ENCODE measurements around the gene METTL9.
"Not testable (repeated sequence)": the region's sequence is repeated elsewhere in the genome, so short reads cannot be mapped to it uniquely, and the experiment has no call there.

The METTL9 gene

DNA sequence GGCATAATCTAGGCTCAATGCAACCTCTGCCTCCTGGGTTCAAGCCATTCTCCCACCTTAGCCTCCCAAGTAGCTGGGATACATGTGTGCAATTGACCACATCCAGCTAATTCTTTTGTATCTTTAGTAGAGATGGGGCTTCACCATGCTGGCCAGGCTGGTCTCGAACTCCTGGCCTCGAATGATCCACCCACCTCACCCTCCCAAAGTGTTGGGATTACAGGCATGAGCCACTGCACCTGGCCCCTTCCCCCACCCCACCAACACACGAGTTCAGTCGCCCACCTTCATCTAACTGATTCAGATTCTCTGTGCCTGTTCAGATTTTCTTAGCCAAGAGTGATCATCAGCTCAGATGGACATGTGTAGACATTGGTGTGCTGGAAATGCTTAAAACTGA lies 25.0 kb upstream of the METTL9 start:
- no peak for DNase-seq

DNA sequence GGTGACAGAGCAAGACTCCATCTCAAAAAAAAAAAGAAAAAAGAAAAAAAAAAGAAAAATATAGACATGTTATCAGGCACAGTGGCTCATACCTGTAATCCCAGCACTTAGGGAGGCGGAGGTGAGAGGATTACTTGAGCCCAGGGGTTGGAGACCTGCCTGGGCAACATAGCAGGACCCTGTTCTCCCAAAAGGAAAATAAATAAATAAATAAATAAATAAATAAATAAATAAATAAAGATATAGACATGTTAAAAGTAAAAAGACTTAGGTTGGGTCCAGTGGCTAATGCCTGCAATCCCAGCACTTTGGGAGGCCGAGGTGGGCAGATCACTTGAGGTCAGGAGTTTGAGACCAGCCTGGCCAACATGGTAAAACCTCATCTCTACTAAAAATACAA lies 23.1 kb upstream of the METTL9 start:
- not testable (repeated sequence) for DNase-seq

DNA sequence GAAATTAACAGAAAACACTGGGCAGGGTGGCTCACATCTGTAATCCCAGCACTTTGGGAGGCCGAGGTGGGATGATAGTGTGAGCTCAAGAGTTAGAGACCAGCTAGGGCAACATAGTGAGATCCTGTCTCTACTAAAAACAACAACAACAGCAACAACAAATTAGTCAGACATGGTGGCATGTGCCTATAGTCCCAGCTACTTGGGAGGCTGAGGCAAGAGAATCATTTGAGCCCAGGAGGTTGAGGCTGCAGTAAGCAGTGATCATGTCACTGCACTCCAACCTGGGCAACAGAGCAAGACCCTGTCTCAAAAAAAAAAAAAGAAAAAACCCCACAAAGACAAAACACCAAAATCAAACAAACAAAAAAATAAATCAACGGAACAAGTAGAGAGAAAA lies 21.9 kb upstream of the METTL9 start:
- DNase-seq: not testable (repeated sequence)

DNA sequence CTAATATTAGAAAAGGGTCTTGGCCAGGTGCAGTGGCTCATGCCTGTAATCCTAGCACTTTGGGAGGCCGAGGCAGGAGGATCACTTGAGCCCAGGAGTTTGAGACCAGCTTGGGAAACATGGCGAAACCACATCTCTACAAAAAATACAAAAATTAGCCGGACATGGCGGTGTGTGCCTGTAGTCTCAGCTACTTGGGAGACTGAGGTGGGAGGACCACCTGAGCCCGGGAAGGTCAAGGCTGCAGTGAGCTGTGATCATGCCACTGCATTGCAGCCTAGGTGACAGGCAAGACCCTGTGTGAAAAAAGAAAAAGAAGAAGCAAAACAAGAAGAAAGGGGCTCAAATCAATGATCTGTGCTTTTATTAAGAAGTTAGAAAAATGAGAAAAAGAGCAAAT lies 21.1 kb upstream of the METTL9 start:
- not testable (repeated sequence) for DNase-seq

DNA sequence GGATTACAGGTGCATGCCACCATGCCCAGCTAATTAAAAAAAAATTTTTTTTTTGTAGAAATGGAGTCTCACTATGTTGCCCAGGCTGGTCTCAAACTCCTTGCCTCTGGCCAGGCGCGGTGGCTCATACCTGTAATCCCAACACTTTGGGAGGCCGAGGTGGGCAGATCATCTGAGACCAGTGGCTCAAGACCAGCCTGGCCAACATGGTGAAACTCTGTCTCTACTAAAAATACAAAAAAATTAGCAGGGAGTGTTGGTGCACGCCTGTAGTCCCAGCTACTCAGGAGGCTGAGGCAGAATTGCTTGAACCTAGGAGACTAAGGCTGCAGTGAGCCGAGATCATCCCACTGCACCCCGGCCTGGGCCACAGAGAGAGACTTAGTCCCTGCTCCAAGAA lies 19.2 kb upstream of the METTL9 start:
- not testable (repeated sequence) for DNase-seq

DNA sequence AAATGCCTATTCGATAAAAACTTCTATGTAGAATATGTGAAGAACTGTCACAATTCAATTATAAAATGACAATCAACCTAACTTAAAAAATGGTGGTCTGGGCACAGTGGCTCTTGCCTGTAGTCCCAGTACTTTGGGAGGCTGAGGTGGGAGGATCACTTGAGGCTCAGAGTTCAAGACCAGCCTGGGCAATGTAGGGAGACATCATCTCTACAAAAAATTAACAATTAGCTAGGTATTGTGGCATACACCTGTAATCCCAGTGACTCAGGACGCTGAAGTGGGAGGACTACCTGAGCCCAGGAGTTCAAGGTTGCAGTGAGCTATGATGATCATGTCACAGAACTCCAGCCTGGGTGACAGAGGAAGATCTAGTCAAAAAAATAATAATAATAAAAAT lies 18.6 kb upstream of the METTL9 start:
- no peak for DNase-seq

DNA sequence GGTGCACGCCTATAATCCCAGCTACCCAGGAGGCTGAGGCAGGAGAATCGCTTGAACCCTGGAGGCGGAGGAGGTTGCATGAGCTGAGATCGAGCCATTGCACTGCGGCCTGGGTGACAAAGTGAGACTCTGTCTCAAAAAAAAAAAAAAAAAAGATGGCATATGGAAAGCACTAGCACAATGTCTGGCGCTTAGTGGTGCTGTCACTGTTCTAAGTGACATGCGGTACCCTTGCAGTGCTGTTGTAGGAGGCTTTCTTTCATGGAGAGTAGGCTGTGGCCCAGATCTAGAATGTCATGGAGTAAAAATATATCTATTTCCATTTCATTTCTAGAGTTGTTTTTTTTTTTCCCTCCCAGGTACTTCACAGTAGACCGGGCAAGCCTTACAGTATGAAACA lies 14.6 kb upstream of the METTL9 start:
- DNase-seq: no peak

DNA sequence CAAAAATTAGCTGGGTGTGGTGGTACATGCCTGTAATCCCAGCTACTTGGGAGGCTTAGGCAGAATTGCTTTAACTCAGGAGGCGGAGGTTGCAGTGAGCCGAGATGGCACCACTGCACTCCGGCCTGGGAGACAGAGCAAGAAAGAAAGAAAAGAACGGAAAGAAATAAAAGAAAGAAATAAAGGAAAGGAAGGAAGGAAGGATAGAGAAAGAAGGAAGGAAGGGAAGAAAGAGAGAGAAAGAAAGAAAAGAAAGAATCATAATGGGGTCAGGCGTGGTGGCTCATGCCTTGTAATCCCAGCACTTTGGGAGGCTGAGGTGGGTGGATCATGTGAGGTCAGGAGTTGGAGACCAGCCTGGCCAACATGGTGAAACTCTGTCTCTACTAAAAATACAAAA lies 10.8 kb upstream of the METTL9 start:
- not testable (repeated sequence) for DNase-seq

DNA sequence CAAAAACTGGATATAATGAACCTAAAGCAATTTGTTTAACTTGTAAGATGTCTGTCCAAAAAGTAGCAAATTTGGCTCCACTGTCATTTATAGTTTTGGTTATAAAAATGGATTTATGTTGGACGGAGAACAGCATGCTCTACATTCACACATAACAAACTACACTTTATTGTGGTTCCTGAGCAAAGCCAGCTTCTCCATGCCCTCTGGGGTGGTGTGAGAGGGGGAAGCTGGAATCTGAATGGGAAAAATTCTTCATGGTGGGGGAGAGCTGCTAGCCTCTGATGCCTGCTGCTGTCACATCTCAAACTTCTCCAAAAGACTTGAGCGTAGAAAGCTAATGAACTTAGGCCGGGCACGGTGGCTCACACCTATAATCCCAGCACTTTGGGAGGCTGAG lies 9.8 kb upstream of the METTL9 start:
- no peak for DNase-seq

DNA sequence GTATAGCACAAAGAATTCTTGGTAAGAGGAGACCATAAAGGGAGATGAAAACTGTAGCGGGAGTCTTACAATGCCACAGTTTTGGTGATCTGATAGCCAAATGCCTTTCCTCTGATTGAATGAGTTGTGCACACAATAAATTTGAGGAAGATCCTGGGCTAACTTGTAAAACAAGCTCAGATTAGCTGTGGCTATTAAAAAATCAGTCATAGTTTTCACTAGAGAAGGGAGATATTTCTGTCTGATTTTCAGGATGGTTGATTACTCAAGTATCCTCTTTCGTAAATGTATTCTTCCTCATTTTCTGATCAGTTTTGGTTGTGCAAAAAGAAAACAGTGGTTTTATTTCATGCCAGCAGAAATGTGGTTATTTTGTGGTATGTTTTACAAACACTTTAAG lies 9.1 kb upstream of the METTL9 start:
- DNase-seq: no peak

DNA sequence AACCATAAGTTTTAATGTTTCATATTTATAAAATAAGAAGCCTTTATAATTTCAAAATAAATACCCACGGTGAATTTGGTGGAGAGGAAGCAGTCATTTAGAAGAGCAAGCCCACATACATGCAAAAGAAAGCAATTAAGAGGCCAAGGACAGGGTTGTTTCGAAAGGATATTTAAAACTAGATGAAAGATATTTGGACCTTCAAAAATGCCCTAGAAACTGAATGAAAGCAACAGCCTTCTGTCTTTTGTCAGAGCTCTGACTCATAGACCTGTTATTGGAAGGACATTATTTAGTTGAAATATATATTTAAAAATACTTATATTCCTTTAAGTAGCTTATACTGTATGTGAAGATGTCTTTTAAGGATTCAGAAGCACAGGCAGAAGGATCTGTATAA lies 8.6 kb upstream of the METTL9 start:
- no peak for DNase-seq

DNA sequence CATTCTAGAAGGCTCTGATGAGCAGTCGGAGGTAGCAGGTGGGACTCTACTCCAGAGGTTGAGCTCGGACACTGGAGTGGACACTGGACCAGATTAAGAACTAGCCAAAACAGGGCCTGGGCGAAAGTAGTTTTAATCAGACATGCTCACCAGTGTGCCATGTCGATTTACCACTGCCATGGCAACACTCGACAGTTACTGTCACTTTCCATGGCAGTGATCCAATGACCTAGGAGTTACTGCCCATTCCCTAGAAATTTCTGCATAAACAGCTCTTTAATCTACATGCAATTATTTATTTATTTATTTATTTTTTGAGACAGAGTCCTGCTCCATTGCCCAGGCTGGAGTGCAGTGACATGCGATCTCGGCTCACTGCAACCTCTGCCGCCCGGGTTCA lies 7.2 kb upstream of the METTL9 start:
- no peak for DNase-seq

DNA sequence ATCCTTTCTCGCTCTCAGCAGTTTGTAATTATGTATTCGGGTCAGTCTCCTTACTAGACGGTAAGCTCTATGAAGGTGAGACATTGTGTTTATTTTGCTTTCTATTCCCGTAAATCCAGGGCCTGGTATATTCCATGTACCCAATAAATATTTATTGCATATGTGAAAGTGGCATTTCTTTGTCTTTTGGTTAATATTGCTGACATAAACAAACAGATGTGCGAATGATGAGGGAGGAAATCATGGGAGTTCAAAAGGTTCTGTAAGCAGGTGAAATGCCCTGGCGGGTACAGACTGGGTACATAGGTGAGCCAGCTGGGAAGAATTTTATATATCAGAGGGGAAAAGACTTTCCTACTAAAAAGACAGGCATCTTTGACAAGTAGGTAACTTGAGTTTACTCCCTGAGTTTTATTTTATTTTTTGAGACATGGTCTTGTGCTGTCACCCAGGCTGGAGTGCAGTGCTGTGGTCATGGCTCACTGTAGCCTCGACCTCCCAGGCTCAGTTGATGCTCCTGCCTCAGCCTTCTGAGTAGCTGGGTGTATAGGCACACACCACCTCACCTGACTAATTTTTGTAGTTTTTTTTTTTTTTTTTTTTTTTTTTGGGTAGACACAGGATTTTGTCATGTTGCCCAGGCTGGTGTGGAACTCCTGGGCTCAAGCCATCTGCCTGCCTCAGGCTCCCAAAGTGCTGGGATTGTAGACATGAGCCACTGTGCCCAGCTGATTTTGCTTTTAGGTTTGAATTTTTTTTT lies 5.7 kb upstream of the METTL9 start:
- DNase-seq: no peak

DNA sequence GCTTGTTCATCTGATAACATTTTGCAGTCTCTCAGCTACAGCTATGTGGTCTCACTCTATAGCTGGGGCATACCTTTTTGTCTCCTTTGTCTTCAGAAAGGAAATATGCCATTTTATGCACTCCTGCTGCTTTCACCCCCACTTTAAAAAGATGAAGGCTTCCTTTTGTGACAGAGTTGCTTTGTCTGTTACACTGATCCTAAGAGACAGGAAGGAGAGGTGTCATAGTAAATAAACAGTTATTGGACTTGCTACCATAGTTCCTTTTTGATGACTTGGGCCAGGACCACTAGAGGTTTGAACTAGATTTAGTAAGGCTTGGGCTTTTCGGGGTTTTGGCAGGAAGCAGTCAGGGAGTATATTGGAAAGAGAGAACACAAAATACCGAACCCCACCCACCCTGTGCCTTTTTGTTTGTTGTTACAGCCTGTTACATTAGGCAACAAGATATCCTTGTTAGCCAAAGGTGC lies 1.8 kb upstream of the METTL9 start:
- DNase-seq: no peak

DNA sequence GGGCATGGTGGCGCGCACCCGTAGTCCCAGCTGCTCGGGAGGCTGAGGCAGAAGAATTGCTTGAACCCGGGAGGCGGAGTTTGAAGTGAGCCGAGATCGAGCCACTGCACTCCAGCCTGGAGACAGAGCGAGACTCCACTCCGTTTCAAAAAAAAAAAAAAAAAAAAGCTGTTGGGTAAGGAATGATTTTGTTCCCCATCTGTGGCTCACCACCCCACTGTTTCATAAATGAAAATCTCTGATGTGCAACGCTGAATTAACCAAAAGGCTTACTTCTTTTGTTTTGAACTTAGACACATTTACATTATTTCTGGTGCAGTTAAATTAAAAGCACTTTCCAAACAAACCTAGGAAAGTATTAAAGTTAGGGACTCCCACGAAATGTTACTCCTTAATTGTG lies 1.2 kb upstream of the METTL9 start:
- DNase-seq: no peak

DNA sequence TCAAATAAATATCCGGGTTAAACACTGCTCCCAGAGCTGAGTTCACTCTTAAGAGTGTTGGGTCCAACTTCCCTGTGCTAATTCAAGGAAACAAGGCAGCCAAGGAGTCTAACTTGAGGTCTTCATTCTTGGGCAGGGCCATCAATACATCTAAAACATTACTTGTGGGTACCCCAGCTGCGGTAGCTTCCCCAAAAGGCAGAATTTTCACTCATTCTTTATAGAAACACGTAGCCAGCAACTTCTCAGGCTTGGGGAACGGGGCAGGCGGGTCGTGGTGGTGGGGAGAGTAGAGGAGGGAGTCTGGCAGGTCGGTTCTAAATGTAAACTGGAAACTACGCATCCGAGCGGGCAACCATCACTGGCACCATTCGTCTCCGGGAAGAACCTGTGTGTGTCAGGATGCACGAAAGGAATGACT lies 666 bp upstream of the METTL9 start:
- DNase-seq: no peak

DNA sequence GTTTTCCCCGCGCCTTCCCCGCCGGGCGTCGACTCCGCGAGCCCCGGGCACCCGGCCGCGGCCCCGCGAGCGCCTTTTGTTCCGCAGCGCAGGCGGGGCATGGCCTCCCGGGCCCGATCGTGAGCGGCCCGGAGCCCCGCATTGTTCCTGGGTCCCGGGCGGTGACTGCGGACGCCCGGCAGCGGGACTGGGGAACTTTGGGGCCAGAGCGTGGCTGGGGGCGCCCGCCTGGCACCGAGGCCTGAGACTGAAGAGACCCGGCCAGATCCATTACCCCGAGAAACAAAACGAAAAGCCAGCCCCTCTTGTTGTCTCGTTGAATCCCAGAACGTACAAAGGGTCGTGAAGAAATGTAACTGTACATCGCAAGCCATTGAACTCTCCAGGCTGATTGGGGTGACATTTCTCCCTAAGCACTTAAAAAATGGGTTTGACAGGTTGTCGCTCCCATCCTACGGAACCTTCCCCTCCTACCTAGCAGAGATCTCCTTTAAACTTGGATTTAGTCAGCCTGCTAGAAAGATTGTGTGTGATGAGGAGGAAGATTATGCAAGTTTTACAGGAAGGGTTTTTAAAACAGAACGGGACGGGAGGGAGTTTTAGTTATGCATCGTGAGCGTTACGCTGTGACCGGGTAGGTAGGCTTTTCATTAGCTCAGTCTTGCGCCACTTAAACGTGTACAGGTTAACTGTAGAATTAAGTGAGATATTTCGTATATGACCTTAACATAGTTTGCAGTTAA lies 825 bp downstream of the METTL9 start:
- no peak for DNase-seq

DNA sequence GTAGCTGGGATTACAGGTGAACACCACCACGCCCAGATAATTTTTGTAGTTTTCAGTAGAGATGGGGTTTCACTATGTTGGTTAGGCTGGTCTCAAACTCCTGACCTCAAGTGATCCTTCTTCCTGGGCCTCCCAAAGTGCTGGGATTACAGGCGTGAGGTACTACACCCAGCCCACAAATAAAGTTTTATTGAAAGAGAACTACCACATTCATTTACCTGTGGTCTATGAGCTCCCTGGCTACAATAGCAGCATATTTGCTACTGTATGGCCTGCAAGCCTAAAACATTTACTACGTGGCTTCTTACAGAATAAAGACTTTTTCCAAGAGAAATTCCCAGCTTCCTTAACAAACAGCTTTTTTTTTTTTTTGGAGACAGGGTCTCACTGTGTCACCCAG lies 3.4 kb downstream of the METTL9 start:
- DNase-seq: no peak

DNA sequence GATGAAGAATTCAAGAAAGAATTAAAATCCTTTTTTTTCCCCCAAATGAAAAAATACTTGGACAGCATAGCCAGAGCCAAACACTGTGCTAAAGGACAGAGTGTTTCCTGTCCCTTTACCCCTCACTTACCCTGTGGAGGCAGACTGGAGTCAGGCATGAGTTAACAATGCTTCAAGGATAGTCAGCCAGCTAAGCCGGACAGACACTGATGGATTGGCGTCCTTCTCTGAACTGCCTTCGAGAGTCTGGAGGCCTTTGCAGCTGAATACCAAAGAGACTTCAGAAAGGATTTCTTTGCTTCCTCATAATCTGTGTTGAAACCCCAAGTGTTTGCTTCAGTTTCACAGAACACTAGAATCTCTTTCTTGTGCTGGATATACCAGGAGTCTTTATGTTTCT lies 4.6 kb downstream of the METTL9 start:
- no peak for DNase-seq

DNA sequence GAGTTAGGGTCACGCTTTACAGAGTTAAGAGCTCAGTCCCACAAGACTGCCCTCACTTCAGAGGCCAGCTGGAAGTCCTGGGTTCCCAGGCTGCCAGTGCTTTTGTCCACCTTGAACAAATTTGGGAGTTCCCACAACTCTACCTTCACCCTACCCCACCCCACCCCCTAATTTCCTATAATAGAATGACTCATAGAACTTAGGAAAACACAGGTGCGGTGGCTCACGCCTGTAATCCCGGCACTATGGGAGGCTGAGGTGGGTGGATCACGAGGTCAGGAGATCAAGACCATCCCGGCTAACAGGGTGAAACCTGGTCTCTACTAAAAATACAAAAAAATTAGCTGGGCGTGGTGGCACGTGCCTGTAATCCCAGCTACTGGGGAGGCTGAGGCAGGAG lies 6.5 kb downstream of the METTL9 start:
- not testable (repeated sequence) for DNase-seq

DNA sequence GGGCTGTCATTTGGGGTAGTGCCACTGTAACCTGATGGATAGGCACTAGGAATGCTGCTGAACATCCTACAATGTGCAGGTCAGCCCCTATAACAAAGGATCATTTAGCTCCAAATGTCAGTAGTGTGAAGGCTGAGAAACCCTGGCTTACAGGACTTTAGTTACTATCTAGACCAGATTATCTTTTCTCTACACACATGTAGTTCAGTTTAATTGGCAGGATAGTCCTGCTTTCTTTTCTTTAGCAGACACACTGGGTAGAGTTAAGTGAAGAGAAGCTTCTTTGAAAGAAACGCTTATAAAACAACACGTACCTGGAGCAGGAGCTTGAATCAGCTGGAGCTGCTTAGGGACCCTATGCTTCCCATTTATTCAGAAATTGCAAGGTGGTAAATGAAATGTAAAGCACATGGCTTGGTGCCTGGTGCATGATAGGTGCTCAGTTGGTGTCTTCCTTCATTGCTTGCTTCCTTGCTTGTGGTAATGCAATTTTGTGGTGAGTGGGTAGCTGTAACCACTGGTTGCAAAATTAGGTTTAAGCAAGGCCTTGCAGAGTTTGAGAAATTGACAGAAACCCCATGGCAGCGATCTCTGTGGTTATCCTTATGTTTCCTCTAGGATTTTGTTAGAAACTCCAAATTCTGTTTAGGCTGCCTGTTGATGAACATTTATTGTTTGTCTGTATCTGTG lies 9.4 kb downstream of the METTL9 start:
- no peak for DNase-seq

DNA sequence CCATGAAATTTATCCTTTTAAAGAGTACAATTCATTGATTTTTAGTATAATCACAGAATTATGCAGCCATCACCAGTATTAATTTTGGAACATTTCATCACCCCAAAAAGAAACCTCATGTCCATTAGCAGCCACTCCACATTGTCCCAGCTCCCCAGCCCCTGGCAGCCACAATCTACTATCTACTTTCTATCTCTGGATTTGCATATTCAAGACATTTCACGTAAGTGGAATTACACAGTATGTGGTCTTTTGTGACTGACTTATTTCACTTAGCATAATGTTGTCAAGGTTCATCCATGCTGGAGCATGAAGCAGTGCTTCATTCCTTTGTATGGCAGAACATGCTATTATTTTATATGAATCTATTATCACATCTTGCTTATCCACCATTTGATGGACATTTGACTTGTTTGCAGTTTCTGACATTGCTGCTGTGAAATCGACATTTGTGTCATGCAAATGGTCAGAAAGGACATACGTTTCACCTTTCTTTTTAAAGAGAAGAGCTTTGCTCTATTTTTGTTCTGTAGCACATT lies 10.7 kb downstream of the METTL9 start:
- DNase-seq: no peak

DNA sequence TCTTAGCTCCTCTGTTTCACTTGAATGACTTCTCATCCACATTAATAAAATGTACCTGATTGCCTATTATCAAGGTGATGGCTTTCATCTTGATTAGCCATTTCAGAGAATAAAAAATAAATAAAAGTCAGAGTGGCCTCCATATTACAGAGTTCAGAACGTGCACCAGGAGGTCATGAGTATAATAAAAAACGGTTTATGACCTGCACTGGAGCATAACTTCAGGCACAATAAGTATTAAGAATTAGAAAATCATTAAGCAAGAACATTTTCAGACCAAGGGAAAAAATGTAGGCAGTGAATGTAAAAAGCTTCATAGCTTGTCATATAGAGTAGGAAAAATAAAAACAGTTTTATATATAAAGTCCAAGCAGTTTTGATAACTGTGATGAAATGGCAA lies 11.4 kb downstream of the METTL9 start:
- no peak for DNase-seq

DNA sequence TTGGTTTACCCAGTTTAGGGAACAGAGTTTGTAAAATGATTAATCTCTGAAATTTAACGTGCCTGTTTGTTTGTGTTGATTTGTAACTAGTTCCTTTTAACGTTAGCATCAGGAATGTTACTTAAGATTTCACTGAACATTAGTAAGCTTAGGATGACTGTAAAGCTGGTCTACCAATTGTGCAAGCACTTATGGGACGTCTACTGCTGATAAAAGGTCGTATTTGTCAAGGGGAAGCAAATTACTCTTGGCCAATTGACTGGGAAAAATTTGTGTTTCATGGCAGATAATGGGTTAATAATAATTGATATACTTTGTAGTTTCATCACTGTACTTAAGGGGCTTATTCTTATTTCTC lies 11.8 kb downstream of the METTL9 start:
- DNase-seq: no peak
